MCF 10A (cell line): Measurements from ENCODE around the gene JUND. TPM values are rescaled to one million over a fixed set of nuclear protein-coding genes. Genes with fewer than 3 reads are reported as not detected.

Source experiments
- BruUV-seq: library from RNA; stranded (reverse); fragments of 400-500 nt; replicated peaks from 2 replicates; lab custom pipeline; 2021; lab: Mats Ljungman, UMichigan
- CTCF ChIA-PET: fragments of 300-600 bp; sonication (Branson Sonifier 250); formaldehyde crosslinking; extraction: SDS; loops from one replicate; lab custom pipeline; 2021; ENCODE audit warnings: antibody characterized with exemption, inconsistent platforms; lab: Yijun Ruan, JAX
- POLR2A ChIA-PET: fragments of 300-600, 350-650 bp; sonication (Branson Sonifier 250); formaldehyde crosslinking; extraction: SDS; loops from one replicate; lab custom pipeline; 2020; ENCODE audit warnings: antibody characterized with exemption, inconsistent platforms; lab: Yijun Ruan, JAX
- DNase-seq: peaks from one replicate; pipeline ENCODE4 v3.0.0-alpha.2; 2018; ENCODE audit not compliant: unreplicated experiment
- H3K27ac Mint-ChIP-seq: one replicate; pipeline ENCODE4 v1.8.0; 2022; ENCODE audit warnings: mild to moderate bottlenecking, low read depth, mixed read lengths; ENCODE audit not compliant: unreplicated experiment
- H3K27me3 Mint-ChIP-seq: one replicate; pipeline ENCODE4 v1.8.0; 2022; ENCODE audit warnings: mixed read lengths; ENCODE audit not compliant: insufficient read depth, unreplicated experiment
- H3K36me3 Mint-ChIP-seq: one replicate; pipeline ENCODE4 v1.8.0; 2022; ENCODE audit warnings: mild to moderate bottlenecking, moderate library complexity, mixed read lengths; ENCODE audit not compliant: insufficient read depth, unreplicated experiment
- H3K4me1 Mint-ChIP-seq: one replicate; pipeline ENCODE4 v1.8.0; 2022; ENCODE audit warnings: mixed read lengths; ENCODE audit not compliant: insufficient read depth, unreplicated experiment
- H3K4me3 Mint-ChIP-seq: one replicate; pipeline ENCODE4 v1.8.0; 2022; ENCODE audit warnings: mild to moderate bottlenecking, moderate library complexity, mixed read lengths; ENCODE audit not compliant: unreplicated experiment
- H3K9me3 Mint-ChIP-seq: one replicate; pipeline ENCODE4 v1.8.0; 2022; ENCODE audit warnings: mixed read lengths; ENCODE audit not compliant: unreplicated experiment
- intact Hi-C: fragments of 100-400 bp; cut with micrococcal nuclease; formaldehyde crosslinking; loops from 2 replicates; pipeline ENCODE4 v1.14.1; 2022
- total RNA-seq: library from RNA; stranded (reverse); gene quantifications from 2 replicates; pipeline ENCODE4 v1.2.3, GENCODE V29; 2022
- TF ChIP-seq, protein P1 (sequence below): fragments of 200-600 bp; IDR thresholded peaks from one replicate; pipeline ENCODE4 v1.8.0; 2022; ENCODE audit warnings: antibody characterized with exemption, mild to moderate bottlenecking; ENCODE audit not compliant: unreplicated experiment

JUND gene
- total RNA-seq, 1 experiment from 2014 or later = 120 TPM

DNA sequence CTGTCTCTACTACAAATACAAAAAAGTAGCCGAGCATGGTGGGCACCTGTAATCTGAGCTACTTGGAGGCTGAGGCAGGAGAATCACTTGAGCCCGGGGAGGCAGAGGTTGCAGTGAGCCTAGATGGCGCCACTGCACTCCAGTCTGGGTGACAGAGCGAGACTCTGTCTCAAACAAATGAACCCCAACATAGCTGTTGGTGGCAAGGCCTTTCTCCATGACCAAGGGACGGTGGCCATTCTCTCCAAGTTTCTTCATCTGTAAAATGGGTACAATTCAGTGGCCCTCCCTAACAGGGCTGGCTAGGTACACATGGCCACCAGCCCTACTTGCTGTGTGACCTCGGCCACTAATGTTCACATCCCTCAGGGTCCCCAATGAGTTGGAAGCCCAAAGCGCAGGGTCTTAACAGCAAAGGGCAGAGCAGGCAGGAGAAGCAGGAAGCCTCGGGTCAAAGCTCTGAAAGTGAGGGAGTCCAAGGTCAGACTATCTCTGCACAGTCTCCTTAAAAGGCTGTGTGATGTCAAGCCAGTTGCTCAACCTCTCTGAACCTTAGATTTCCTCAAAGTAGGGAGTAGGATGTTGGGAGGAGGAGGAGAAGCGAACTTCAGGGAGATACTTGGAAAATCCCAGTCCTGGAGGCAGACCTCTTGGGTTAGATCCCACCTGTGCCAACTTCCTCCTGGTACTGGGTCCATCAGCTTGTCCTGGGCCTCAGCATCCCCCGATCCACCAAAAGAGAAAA, 2.7 kb downstream of the JUND start:
- H3K4me3 Mint-ChIP-seq = peak overlapping the region; percentile 87
- TF ChIP-seq, protein P1, sequence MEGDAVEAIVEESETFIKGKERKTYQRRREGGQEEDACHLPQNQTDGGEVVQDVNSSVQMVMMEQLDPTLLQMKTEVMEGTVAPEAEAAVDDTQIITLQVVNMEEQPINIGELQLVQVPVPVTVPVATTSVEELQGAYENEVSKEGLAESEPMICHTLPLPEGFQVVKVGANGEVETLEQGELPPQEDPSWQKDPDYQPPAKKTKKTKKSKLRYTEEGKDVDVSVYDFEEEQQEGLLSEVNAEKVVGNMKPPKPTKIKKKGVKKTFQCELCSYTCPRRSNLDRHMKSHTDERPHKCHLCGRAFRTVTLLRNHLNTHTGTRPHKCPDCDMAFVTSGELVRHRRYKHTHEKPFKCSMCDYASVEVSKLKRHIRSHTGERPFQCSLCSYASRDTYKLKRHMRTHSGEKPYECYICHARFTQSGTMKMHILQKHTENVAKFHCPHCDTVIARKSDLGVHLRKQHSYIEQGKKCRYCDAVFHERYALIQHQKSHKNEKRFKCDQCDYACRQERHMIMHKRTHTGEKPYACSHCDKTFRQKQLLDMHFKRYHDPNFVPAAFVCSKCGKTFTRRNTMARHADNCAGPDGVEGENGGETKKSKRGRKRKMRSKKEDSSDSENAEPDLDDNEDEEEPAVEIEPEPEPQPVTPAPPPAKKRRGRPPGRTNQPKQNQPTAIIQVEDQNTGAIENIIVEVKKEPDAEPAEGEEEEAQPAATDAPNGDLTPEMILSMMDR = no peak
- ChIA-PET POLR2A (interaction anchor here (0.6 to 9.0 kb wide), 20 partner anchors 10 to 341 kb away, joined by 3 to 178 read pairs (median 16); partner anchors contain the start of genes ELL, GDF15, LSM4 and MPV17L2), CTCF (interaction anchor here (0.5 to 8.0 kb wide), 38 partner anchors 9 to 532 kb away, joined by 3 to 257 read pairs (median 4); partner anchors contain the start of genes LSM4, PGPEP1 and RAB3A)
- no peaks in the 10 kb centered on the region for H3K9me3 Mint-ChIP-seq
- peaks cover 71% of the 10 kb centered on the region for H3K36me3 Mint-ChIP-seq
- intact Hi-C loops = loop anchor here (1.0 kb wide), 3 partner anchors 45 to 132 kb away; partner anchors contain the start of gene LSM4
- peak overlapping the region; percentile 98 for H3K27ac Mint-ChIP-seq
- H3K4me1 Mint-ChIP-seq = peaks cover 29% of the 10 kb centered on the region
- no peaks in the 10 kb centered on the region for H3K27me3 Mint-ChIP-seq
- no TSS peak for BruUV-seq
- DNase-seq = no peak

DNA sequence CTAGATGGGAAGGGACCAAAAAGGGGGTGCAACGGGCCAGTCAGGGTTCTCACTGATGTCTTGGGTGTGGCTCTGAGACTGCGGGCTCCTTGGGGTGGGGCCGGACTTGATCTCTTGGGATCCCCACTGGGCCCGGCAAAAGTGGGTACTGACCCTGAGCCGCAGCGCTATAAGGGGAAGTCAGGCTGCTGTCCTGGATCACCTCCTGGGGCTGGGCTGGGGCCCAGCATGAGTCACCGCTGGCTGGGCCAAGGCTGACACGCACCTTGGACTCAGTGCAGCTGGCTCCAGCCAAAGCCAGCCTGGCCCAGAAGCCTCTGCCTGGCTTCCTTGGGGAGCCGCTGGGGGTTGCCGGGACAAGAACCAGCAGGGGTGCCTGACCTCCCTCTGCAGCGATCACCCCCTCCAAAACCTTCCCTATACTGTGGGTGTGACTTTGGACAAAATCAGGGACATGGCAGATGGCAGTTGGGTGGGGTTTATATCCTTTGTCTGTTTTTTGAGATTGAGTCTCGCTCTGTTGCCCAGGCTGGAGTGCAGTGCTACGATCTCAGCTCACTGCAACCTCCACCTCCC, 6.6 kb downstream of the JUND start:
- Mint-ChIP-seq H3K4me3 (peak overlapping the region; percentile 38), H3K27ac (peak overlapping the region; percentile 79), H3K4me1 (peaks cover 23% of the 10 kb centered on the region), H3K36me3 (peaks cover 51% of the 10 kb centered on the region), H3K27me3 (no peaks in the 10 kb centered on the region), H3K9me3 (no peaks in the 10 kb centered on the region)
- POLR2A ChIA-PET = interaction anchor here (0.5 to 9.0 kb wide), 17 partner anchors 17 to 980 kb away, joined by 3 to 178 read pairs (median 4); partner anchors contain the start of genes LSM4 and RAB3A
- intact Hi-C loops = loop anchor here (1.0 kb wide), 1 partner anchor 48 kb away; the partner anchor contains the start of gene LSM4
- TF ChIP-seq, protein P1 = peak; percentile 3
- CTCF ChIA-PET = interaction anchor here (0.5 to 8.0 kb wide), 6 partner anchors 23 to 423 kb away, joined by 3 to 257 read pairs (median 4); no protein-coding TSS in a partner anchor
- DNase-seq = peak; percentile 94
- BruUV-seq = no TSS peak

DNA sequence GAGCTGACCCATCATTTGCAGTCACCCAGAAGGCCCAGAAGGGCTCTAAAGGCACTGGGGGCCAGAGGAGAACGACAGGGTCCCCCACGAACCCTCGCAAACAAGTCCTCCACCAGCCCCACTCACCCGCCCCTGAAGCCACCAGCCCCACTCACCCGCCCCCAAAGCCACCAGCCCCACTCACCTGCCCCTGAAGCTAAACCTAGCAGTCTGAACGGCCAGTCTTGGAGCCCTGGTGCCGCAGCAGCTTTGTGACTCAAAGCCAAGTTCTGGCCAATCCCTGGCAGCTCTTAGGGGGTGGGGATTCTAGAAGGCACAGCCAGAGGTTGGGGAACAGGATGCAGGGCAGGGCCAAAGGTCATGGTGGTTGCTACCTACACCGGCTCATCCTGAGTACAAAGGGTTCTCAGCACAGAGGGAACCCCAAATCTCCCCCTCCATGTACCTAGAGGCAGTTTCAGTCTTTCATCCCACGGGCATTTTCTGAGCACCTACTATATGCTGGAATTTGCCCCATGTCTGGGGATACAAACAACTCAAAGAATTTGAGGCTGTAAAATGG, 7.1 kb downstream of the JUND start, which contains the start of gene IQCN:
IQCN (minus strand) TSS at position 234 of the 562 bp plus-strand sequence. CDS start 4,974 bp downstream, outside the sequence.
- Mint-ChIP-seq H3K9me3 (no peaks in the 10 kb centered on the region), H3K4me1 (peaks cover 20% of the 10 kb centered on the region), H3K36me3 (peaks cover 45% of the 10 kb centered on the region), H3K27ac (peak within 1 kb of the TSS; percentile 79), H3K27me3 (no peaks in the 10 kb centered on the region), H3K4me3 (peak within 1 kb of the TSS; percentile 38)
- CTCF ChIA-PET = interaction anchor here (0.6 to 3.3 kb wide), 4 partner anchors 15 to 90 kb away, joined by 3 to 12 read pairs (median 3); no protein-coding TSS in a partner anchor
- DNase-seq = peak; percentile 81
- intact Hi-C loops = no loop called here
- TF ChIP-seq, protein P1 = no peak
- POLR2A ChIA-PET = interaction anchor here (0.6 to 9.0 kb wide), 10 partner anchors 18 to 165 kb away, joined by 3 to 178 read pairs (median 6); partner anchors contain the start of genes LSM4, MPV17L2 and RAB3A
- BruUV-seq = no TSS peak
